Breast epithelium (tissue), 4 donors: ENCODE results near the gene ASAP3. TPM values are rescaled to one million over a fixed set of nuclear protein-coding genes. Genes with fewer than 3 reads are reported as not detected.

Experiments used
- DNase-seq, 2 donors: peaks; one replicate each; pipeline ENCODE4 v3.0.0-alpha.2; 2019; ENCODE audit warnings: low spot score in 2 of 2
- H3K27ac ChIP-seq, 2 donors: fragments of 200-600 bp; sonication (generic) in 1 of 2; one replicate each; pipeline ENCODE4 v1.5.1; 2016 to 2019; ENCODE audit warnings: mild to moderate bottlenecking in 1 of 2
- H3K27me3 ChIP-seq, 2 donors: fragments of 200-600 bp; sonication (generic) in 1 of 2; one replicate each; pipeline versions ENCODE4 v1.5.1 to v1.6.0; 2017 to 2019; ENCODE audit warnings: control low read depth in 1 of 2, mild to moderate bottlenecking in 1 of 2
- H3K36me3 ChIP-seq: fragments of 200-600 bp; one replicate; pipeline ENCODE4 v1.5.1; 2019
- H3K4me1 ChIP-seq, 2 donors: fragments of 200-600 bp; sonication (generic); one replicate each; pipeline ENCODE4 v1.5.1; 2016 to 2019; ENCODE audit warnings: control low read depth in 1 of 2
- H3K4me3 ChIP-seq, 3 donors: fragments of 200-600 bp; sonication (generic); 1 replicate in 2 of 3; 2 replicates in 1 of 3; pipeline ENCODE4 v1.5.1; 2016 to 2019; ENCODE audit warnings: mild to moderate bottlenecking in 3 of 3, moderate library complexity in 2 of 3
- H3K9me3 ChIP-seq, 2 donors: fragments of 200-600 bp; sonication (generic) in 1 of 2; one replicate each; pipeline ENCODE4 v1.5.1; 2016 to 2019; ENCODE audit warnings: control low read depth in 1 of 2
- CTCF ChIP-seq, 3 donors: fragments of 450-650 bp; IDR thresholded peaks; one replicate each; pipeline ENCODE4 v1.5.1; 2016 to 2017; ENCODE audit warnings: antibody characterized with exemption in 3 of 3, mild to moderate bottlenecking in 3 of 3, moderate library complexity in 3 of 3
- POLR2A ChIP-seq: fragments of 450-650 bp; IDR thresholded peaks from one replicate; pipeline ENCODE4 v1.6.1; 2016; ENCODE audit warnings: antibody characterized with exemption, mild to moderate bottlenecking, moderate library complexity
- POLR2AphosphoS5 ChIP-seq, 3 donors: sonication (generic); formaldehyde crosslinking; IDR thresholded peaks; one replicate each; pipeline ENCODE4 v1.6.1; 2017; ENCODE audit warnings: antibody characterized with exemption in 3 of 3
- intact Hi-C: fragments of 100-400 bp; cut with DNase I; formaldehyde crosslinking; loops from one replicate; pipeline ENCODE4 v1.15.1; 2023; ENCODE audit warnings: low total_unique reads
- total RNA-seq, 3 donors: library from RNA; depleted of rRNA; stranded (reverse); fragments of >200 nt; gene quantifications; one replicate each; pipeline ENCODE4 v1.1.0, GENCODE V29; 2016

Gene ASAP3
- total RNA-seq: 10 to 100 TPM; 47.7 to 61.6 (median 54.9) TPM

GRCh38 chr1:23483321-23484252 is at the start of gene ASAP3:
ASAP3 (minus strand) TSS chr1:23484179; CDS start chr1:23484133, 46 bp downstream.
- intact Hi-C loops: no loop called here
- no peaks in the 10 kb centered on the region for H3K27me3 ChIP-seq
- H3K36me3 ChIP-seq: no peaks in the 10 kb centered on the region
- TF ChIP-seq POLR2AphosphoS5 (IDR thresholded peaks at IDR 0.05) (peak in 2 of 3 donors; percentile 4 to 8), POLR2A (no peak)
- DNase-seq: peak in 1 of 2 donors; percentile 30
- H3K9me3 ChIP-seq: no peaks in the 10 kb centered on the region
- H3K4me1 ChIP-seq: no peaks in the 10 kb centered on the region
- peak within 1 kb of the TSS; percentile 83 to 99 (median 93) for H3K4me3 ChIP-seq
- H3K27ac ChIP-seq: peak within 1 kb of the TSS; percentile 87 to 96

DNA sequence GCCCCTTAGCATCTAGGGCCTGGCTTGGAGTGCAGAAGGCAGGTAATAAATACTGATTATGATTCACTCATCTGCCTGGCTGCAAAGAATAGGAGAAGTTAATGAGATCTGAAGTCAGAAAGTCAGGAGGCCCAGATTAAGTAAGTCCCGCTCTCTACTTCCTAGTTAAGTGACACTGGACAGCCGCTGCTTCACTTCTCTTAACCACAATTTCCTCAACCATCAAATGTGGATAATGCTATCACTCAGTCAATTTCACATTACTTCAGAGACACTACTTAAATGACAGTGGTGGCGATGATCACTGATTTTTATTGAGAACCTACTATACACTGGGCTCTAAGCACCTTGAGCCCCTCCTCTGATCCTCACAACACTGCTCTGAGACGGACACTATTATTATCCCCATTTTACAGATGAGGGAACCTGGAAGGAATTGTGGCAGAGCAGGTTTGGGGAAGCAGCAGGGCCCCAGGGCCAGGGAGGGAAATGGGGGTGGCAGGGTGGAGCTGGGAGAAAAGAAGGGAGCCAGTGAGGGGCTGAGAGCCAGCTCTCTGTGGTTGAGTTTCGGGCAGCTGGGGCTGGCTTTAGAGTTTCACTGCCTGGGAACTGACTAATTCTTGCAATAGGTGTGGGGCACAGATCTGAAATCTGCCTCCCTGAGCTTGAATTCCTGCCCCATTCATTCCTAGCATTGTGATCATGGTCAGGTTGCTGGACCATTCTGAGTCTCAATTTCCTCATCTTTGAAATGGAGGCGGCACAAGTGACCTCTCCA is 49.5 kb upstream of the ASAP3 start:
- no peak overlapping the region for H3K4me3 ChIP-seq
- H3K36me3 ChIP-seq: no peaks in the 10 kb centered on the region
- intact Hi-C loops: no loop called here
- DNase-seq: no peak
- H3K27ac ChIP-seq: peak overlapping the region; percentile 8 to 48
- TF ChIP-seq POLR2A: no peak
- no peak for TF ChIP-seq CTCF (IDR thresholded peaks at IDR 0.05)
- no peak for TF ChIP-seq POLR2AphosphoS5 (IDR thresholded peaks at IDR 0.05)
- H3K9me3 ChIP-seq: no peaks in the 10 kb centered on the region
- no peaks in the 10 kb centered on the region for H3K27me3 ChIP-seq
- peaks cover 9 to 14% of the 10 kb centered on the region in 2 donors for H3K4me1 ChIP-seq

- peak overlapping the region; percentile 40 to 61 for H3K27ac ChIP-seq
- intact Hi-C loops: no loop called here
- H3K36me3 ChIP-seq: no peaks in the 10 kb centered on the region
Measured at GRCh38 chr1:23531562-23532094, 47.6 kb upstream of the ASAP3 start.

DNA sequence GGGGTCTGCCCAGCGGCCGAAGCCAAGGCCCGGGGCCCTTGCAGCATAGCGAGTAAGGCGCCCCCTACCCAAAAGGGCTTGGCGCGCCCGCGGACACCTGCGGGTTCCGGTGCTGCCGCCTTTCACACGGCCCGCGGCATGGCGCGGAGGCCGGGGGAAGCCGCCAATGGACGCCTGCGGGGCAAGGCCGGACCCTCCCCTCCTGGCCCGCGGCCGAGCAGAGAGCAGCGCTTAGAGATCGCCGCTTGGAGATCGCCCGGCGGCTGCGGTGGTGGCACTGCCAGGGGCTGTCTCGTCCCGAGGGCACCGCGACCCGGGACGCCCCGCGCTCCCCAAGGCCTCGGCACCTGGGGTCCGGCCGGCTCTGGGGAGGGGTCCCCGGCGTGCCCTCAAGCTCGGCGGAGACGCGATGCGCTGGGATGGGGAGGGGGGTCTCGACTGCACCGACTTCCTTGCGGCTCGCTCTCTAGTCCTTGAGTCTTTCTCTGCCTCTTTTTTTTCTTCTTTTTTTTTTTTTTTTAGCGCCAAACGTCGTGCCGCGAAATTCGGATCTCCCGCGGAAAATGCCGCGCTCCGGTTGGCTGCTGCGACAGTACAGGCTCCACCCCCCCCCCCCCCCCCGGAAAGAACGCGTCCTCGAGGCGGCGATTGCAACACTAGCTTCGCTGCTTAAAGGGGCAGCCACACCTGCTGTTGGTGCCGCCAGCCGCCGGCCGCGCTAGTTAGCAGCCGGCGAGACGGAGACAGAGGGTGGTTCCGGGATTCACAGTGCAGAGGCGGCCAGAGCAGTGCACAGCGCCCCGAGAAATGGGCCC is 47.0 kb upstream of the ASAP3 start, which contains the start of gene E2F2:
Gene E2F2, minus strand, starts transcription at position 487 of the 815 bp plus-strand sequence. Its CDS starts 440 bp downstream, at position 47.
- Histone ChIP-seq H3K27me3 (no peaks in the 10 kb centered on the region), H3K27ac (peak within 1 kb of the TSS; percentile 40 to 61), H3K36me3 (no peaks in the 10 kb centered on the region), H3K9me3 (no peaks in the 10 kb centered on the region), H3K4me3 (peak within 1 kb of the TSS; percentile 41 to 65 (median 58)), H3K4me1 (peaks cover 16 to 20% of the 10 kb centered on the region in 2 donors)
- peak; percentile 78 to 79 for DNase-seq
- intact Hi-C loops: no loop called here
- peak in 2 of 3 donors; percentile 50 to 60 for TF ChIP-seq POLR2AphosphoS5 (IDR thresholded peaks at IDR 0.05)
- no peak for TF ChIP-seq POLR2A

More at GRCh38 chr1:23531562-23532094, 47.6 kb upstream of the ASAP3 start:
- peak overlapping the region; percentile 41 to 65 (median 58) for H3K4me3 ChIP-seq
- H3K27me3 ChIP-seq: no peaks in the 10 kb centered on the region
- H3K4me1 ChIP-seq: peaks cover 16 to 20% of the 10 kb centered on the region in 2 donors
- H3K9me3 ChIP-seq: no peaks in the 10 kb centered on the region
- peak in 1 of 3 donors; percentile 5 for TF ChIP-seq POLR2AphosphoS5 (IDR thresholded peaks at IDR 0.05)
- TF ChIP-seq CTCF (IDR thresholded peaks at IDR 0.05): peak in 1 of 3 donors; percentile 17
- TF ChIP-seq POLR2A: no peak
- no peak for DNase-seq

GRCh38 chr1:23530087-23530746 is 46.2 kb upstream of the ASAP3 start:
- peak overlapping the region; percentile 41 to 65 (median 58) for H3K4me3 ChIP-seq
- H3K9me3 ChIP-seq: no peaks in the 10 kb centered on the region
- no peaks in the 10 kb centered on the region for H3K27me3 ChIP-seq
- no peak for DNase-seq
- peaks cover 16 to 20% of the 10 kb centered on the region in 2 donors for H3K4me1 ChIP-seq
- no peaks in the 10 kb centered on the region for H3K36me3 ChIP-seq
- no peak overlapping the region for H3K27ac ChIP-seq
- TF ChIP-seq POLR2AphosphoS5 (IDR thresholded peaks at IDR 0.05) (no peak), POLR2A (no peak), CTCF (IDR thresholded peaks at IDR 0.05) (no peak)
- intact Hi-C loops: no loop called here
